HepG2 (cell line): Measurements from ENCODE around the gene CCR5AS.

Experiments used
- CEBPB ChIP-seq: IDR thresholded peaks from 2 replicates; pipeline ENCODE4 v1.6.1; 2011; ENCODE audit warnings: low read depth, low read length, improper control_type of control experiment, borderline replicate concordance
- CTCF ChIP-seq: sonication (generic); formaldehyde crosslinking; IDR thresholded peaks from 2 replicates; pipeline ENCODE4 v1.5.0; 2020; ENCODE audit warnings: mild to moderate bottlenecking, missing genetic modification reagents, moderate library complexity
- HOXA5 ChIP-seq: sonication (generic); formaldehyde crosslinking; IDR thresholded peaks from 2 replicates; pipeline ENCODE4 v1.4.0; 2020; ENCODE audit warnings: missing genetic modification reagents
- NBN ChIP-seq: fragments of 450-650 bp; conservative IDR thresholded peaks from 2 replicates; pipeline ENCODE4 v1.6.1; 2017
- POLR2AphosphoS5 ChIP-seq: IDR thresholded peaks from 2 replicates; pipeline ENCODE4 v1.6.1; 2012; ENCODE audit warnings: low read depth, low read length
- RFX5 ChIP-seq: IDR thresholded peaks from 2 replicates; pipeline ENCODE4 v1.6.1; 2011; ENCODE audit warnings: low read depth, low read length, improper control_type of control experiment
- SMAD9 ChIP-seq: sonication (generic); formaldehyde crosslinking; IDR thresholded peaks from 2 replicates; pipeline ENCODE4 v1.5.1; 2020; ENCODE audit warnings: mild to moderate bottlenecking, missing genetic modification reagents
- YY1 ChIP-seq: IDR thresholded peaks from 2 replicates; pipeline ENCODE4 v1.6.1; 2011; ENCODE audit warnings: low read length, low read depth, moderate library complexity, mild to moderate bottlenecking; ENCODE audit not compliant: insufficient read depth, insufficient replicate concordance
- ZNF225 ChIP-seq: sonication (generic); formaldehyde crosslinking; IDR thresholded peaks from 2 replicates; pipeline ENCODE4 v1.4.0; 2020; ENCODE audit warnings: mild to moderate bottlenecking, missing genetic modification reagents

- TF ChIP-seq ZNF225 (CRISPR knock-in tag) (no peak), RFX5 (no peak), HOXA5 (CRISPR knock-in tag) (no peak), YY1 (no peak), CEBPB (no peak), CTCF (CRISPR knock-in tag) (no peak), SMAD9 (CRISPR knock-in tag) (no peak), POLR2AphosphoS5 (no peak), NBN (no peak)
Observed at GRCh38 chr3:46325645-46326300, 81.1 kb downstream of the CCR5AS start.
